Uterus (tissue), 4 donors: ENCODE measurements around the gene INSYN2B. TPM values are rescaled to one million over a fixed set of nuclear protein-coding genes. Genes with fewer than 3 reads are reported as not detected.

Experiments used
- DNase-seq, 2 donors: peaks; one replicate each; pipeline ENCODE4 v3.0.0-alpha.2; 2019 to 2020
- H3K27ac ChIP-seq, 2 donors: fragments of 200-600 bp; sonication (generic); 1 replicate in 1 of 2; 2 replicates in 1 of 2; pipeline ENCODE4 v1.5.1; 2016 to 2018
- H3K27me3 ChIP-seq, 2 donors: fragments of 200-600 bp; sonication (generic); one replicate each; pipeline ENCODE4 v1.5.1; 2018 to 2019; ENCODE audit warnings: control low read depth in 1 of 2
- H3K36me3 ChIP-seq, 2 donors: fragments of 200-600 bp; sonication (generic); one replicate each; pipeline ENCODE4 v1.5.1; 2019; ENCODE audit warnings: control low read depth in 1 of 2
- H3K4me1 ChIP-seq, 2 donors: fragments of 200-600 bp; sonication (generic); one replicate each; pipeline ENCODE4 v1.5.1; 2018 to 2019; ENCODE audit warnings: control low read depth in 1 of 2
- H3K4me3 ChIP-seq, 2 donors: fragments of 200-600 bp; sonication (generic); 1 replicate in 1 of 2; 2 replicates in 1 of 2; pipeline ENCODE4 v1.5.1; 2018 to 2019; ENCODE audit warnings: mild to moderate bottlenecking in 1 of 2
- H3K9me3 ChIP-seq, 2 donors: fragments of 200-600 bp; sonication (generic); one replicate each; pipeline ENCODE4 v1.5.1; 2019; ENCODE audit warnings: control low read depth in 1 of 2
- CTCF ChIP-seq, 4 experiments: fragments of 200-600 bp in 2 of 4; fragments of 450-650 bp in 2 of 4; sonication (generic) in 2 of 4; IDR thresholded peaks; one replicate each; pipeline ENCODE4 v1.5.1; 2016 to 2019; ENCODE audit warnings: antibody characterized with exemption in 4 of 4, mild to moderate bottlenecking in 2 of 4, moderate library complexity in 1 of 4
- POLR2A ChIP-seq, 2 donors: fragments of 450-650 bp; IDR thresholded peaks; one replicate each; pipeline ENCODE4 v1.6.1; 2016; ENCODE audit warnings: antibody characterized with exemption in 2 of 2, mild to moderate bottlenecking in 1 of 2, moderate library complexity in 1 of 2
- intact Hi-C: fragments of 100-400 bp; cut with DNase I; formaldehyde crosslinking; loops from one replicate; pipeline ENCODE4 v1.15.1; 2023; ENCODE audit warnings: low total_unique reads
- total RNA-seq, 4 donors: library from RNA; depleted of rRNA in 3 of 4; stranded (reverse); fragments of >200 nt in 3 of 4; gene quantifications; one replicate each; pipeline versions ENCODE4 v1.1.0 to v1.2.4, GENCODE V29; 2014 to 2023
- donor health status: DM: yes; HTN: yes; CAD: no.

Gene INSYN2B
- total RNA-seq, 4 donors from 2014 or later = 0.34 to 2.4 TPM; not detected in 2

- no peaks in the 10 kb centered on the region for H3K27me3 ChIP-seq
- intact Hi-C loops = no loop called here
- no peaks in the 10 kb centered on the region for H3K4me1 ChIP-seq
- TF ChIP-seq POLR2A (IDR thresholded peaks at IDR 0.05) (no peak), CTCF (IDR thresholded peaks at IDR 0.05) (no peak)
- DNase-seq = no peak
- H3K36me3 ChIP-seq = no peaks in the 10 kb centered on the region
- H3K27ac ChIP-seq = no peak overlapping the region
- H3K9me3 ChIP-seq = no peaks in the 10 kb centered on the region
- no peak overlapping the region for H3K4me3 ChIP-seq
Observed at GRCh38 chr5:169944922-169945680, 35.2 kb downstream of the INSYN2B start.

DNA sequence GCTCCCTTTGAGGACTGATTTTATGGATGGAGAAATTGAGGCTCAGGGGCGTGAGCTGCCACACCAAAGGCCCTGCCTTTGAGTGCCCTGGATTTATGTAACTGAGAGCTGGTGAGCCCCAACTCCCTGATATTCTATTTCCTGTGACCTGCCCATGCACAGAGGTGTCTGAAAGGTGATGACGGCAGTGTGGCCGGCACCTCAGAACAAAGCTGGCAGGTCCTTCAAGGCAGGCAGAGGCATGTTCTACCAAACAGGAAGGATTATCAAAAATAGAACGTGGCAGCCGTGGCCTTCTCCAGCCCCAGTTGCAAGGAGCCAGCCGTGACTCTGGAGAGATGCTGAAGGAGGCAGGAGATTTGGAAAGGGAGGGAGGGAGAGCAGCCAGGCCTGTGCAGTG, 36.2 kb downstream of the INSYN2B start:
- Histone ChIP-seq H3K4me1 (no peaks in the 10 kb centered on the region), H3K27ac (no peak overlapping the region), H3K36me3 (no peaks in the 10 kb centered on the region), H3K27me3 (no peaks in the 10 kb centered on the region), H3K4me3 (no peak overlapping the region), H3K9me3 (no peaks in the 10 kb centered on the region)
- DNase-seq = no peak
- TF ChIP-seq POLR2A (IDR thresholded peaks at IDR 0.05) (no peak), CTCF (IDR thresholded peaks at IDR 0.05) (no peak)
- intact Hi-C loops = no loop called here

DNA sequence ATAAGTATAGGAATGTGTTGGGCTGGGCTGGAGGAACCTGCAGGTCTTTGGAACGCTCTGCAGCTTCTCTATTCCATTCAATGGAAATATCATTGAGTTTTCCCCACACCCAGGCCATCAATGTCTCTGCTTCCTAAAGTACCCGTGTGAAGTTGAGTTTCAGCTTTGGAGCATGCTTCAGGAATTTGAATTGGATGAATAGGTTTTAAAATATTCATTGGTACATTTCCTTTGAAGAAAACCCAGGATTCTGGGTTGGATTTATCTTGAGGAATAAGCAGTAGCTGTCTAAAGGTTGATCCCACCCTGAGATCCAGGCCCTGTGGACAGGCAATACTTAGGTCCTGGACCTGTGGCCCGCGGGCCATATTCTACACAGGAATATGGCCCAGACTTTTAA, 37.3 kb downstream of the INSYN2B start:
- Histone ChIP-seq H3K36me3 (no peaks in the 10 kb centered on the region), H3K27me3 (no peaks in the 10 kb centered on the region), H3K27ac (no peak overlapping the region), H3K4me3 (no peak overlapping the region), H3K4me1 (no peaks in the 10 kb centered on the region), H3K9me3 (no peaks in the 10 kb centered on the region)
- no peak for DNase-seq
- intact Hi-C loops = no loop called here
- TF ChIP-seq CTCF (IDR thresholded peaks at IDR 0.05) (no peak), POLR2A (IDR thresholded peaks at IDR 0.05) (no peak)

DNA sequence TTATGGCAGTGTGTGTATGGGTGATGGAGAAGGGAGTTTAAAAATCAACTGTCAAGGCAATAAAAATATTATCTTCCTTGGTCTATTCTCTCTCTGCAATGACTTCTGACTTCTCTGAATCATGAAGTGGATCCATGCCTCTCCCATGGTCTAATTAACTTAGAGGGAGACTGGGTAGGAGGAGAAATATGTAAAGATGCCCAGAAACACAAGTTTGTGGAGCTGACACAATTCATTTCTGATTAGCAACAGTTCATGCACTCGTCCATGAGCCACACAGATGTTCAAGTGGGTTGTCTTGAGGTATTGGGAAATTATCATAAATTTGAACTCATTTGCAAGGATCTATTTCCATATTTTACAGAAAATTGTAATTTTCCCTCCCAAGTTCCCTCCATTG, 38.1 kb downstream of the INSYN2B start:
- no peak overlapping the region for H3K4me3 ChIP-seq
- H3K27me3 ChIP-seq = no peaks in the 10 kb centered on the region
- H3K9me3 ChIP-seq = no peaks in the 10 kb centered on the region
- intact Hi-C loops = no loop called here
- DNase-seq = no peak
- H3K36me3 ChIP-seq = no peaks in the 10 kb centered on the region
- no peaks in the 10 kb centered on the region for H3K4me1 ChIP-seq
- TF ChIP-seq POLR2A (IDR thresholded peaks at IDR 0.05) = no peak
- TF ChIP-seq CTCF (IDR thresholded peaks at IDR 0.05) = no peak
- H3K27ac ChIP-seq = no peak overlapping the region

DNA sequence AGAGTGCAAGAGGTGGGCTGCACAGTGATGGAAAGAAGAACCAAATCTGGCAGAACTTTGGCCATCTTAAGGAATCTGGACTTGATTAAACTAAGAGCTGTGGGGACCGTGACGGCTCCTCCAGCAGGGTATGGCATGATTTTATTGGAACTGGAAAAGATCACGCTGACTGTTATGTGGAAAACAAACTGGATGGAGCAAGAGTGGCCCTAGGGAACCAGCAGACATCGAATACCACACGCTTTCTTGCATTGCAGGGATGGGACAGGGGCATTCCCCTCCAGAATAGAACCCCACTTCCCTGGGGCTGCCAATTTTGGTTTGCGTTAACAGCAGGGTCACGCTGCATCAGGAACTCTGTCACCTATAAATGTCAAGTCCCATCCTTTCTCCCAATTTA, 38.8 kb downstream of the INSYN2B start:
- no peaks in the 10 kb centered on the region for H3K9me3 ChIP-seq
- no peak overlapping the region for H3K4me3 ChIP-seq
- H3K36me3 ChIP-seq = no peaks in the 10 kb centered on the region
- H3K27ac ChIP-seq = no peak overlapping the region
- no peaks in the 10 kb centered on the region for H3K4me1 ChIP-seq
- TF ChIP-seq CTCF (IDR thresholded peaks at IDR 0.05) (no peak), POLR2A (IDR thresholded peaks at IDR 0.05) (no peak)
- no peaks in the 10 kb centered on the region for H3K27me3 ChIP-seq
- no peak for DNase-seq
- intact Hi-C loops = no loop called here
